GM12874 (cell line): ENCODE measurements around the gene LRRK1.

ENCODE experiments used
- TF ChIP-seq, protein P1 (sequence below): IDR thresholded peaks from 2 replicates; pipeline ENCODE4 v1.5.1; 2011; ENCODE audit warnings: low read depth, mild to moderate bottlenecking, control low read depth, low read length, moderate library complexity; ENCODE audit not compliant: insufficient read depth

The LRRK1 gene

DNA sequence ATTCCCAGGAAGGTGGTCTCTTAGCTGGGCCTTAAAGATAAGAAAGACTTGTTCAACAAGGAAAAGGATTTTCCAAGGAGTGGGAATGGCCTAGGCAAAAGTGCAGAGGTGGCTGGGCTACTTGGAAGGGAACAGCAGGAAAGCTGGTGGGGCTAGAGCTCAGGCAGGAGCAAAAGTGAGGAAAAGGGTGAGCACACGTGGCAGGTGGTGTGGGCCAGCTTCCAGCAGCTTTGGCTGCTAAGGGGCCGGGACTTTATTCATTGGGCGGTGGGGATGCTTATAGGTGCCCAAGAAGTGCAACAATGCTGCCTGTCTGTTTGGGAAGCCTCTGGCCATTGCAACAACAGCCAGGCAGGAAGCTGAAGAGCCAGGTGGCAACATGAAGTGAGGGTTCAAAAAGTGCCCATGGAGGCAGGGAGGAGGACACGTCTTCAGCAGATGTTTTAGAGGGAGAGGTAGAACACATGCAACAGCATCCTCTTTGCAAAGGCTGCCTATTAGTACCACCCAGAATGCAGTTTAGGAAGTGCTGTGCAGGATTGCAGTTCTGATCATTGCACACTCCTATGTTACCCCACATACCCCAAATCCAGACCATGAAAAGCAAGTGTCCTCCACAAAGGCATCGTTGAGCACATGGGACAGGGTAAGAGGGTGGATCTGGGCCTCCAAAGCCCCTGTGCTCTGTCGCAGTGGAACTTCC is 25.7 kb upstream of the LRRK1 start:
- TF ChIP-seq, protein P1, sequence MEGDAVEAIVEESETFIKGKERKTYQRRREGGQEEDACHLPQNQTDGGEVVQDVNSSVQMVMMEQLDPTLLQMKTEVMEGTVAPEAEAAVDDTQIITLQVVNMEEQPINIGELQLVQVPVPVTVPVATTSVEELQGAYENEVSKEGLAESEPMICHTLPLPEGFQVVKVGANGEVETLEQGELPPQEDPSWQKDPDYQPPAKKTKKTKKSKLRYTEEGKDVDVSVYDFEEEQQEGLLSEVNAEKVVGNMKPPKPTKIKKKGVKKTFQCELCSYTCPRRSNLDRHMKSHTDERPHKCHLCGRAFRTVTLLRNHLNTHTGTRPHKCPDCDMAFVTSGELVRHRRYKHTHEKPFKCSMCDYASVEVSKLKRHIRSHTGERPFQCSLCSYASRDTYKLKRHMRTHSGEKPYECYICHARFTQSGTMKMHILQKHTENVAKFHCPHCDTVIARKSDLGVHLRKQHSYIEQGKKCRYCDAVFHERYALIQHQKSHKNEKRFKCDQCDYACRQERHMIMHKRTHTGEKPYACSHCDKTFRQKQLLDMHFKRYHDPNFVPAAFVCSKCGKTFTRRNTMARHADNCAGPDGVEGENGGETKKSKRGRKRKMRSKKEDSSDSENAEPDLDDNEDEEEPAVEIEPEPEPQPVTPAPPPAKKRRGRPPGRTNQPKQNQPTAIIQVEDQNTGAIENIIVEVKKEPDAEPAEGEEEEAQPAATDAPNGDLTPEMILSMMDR = no peak

DNA sequence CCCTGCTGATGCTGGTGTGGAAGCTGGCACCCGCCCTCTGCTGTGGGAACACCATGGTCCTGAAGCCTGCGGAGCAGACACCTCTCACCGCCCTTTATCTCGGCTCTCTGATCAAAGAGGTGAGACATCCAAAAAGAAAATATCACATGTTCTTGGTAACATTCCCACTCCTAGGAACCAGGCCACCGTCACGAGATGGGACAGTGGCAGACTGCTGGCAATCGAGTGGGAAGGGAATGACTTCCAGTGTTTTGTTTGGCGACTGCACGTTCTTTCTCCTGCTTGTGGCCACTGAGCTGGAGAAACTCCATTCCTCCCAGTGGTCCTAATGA is 25.2 kb upstream of the LRRK1 start:
- TF ChIP-seq, protein P1 = no peak

DNA sequence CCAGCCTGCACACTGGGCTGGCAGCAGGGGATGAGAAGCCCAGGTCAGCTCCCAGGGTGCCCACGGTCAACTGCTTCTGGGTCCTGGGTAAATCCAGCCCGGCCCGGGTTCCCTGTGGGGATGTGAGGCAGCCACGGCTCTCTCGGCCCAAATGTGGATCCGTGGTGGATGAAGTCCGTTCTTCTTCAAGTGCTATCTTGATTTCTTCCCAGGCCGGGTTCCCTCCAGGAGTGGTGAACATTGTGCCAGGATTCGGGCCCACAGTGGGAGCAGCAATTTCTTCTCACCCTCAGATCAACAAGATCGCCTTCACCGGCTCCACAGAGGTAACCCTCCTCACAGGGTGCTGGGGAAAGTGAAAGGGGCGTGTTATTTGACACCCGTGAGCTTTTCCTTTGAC is 23.4 kb upstream of the LRRK1 start:
- TF ChIP-seq, protein P1 = no peak

DNA sequence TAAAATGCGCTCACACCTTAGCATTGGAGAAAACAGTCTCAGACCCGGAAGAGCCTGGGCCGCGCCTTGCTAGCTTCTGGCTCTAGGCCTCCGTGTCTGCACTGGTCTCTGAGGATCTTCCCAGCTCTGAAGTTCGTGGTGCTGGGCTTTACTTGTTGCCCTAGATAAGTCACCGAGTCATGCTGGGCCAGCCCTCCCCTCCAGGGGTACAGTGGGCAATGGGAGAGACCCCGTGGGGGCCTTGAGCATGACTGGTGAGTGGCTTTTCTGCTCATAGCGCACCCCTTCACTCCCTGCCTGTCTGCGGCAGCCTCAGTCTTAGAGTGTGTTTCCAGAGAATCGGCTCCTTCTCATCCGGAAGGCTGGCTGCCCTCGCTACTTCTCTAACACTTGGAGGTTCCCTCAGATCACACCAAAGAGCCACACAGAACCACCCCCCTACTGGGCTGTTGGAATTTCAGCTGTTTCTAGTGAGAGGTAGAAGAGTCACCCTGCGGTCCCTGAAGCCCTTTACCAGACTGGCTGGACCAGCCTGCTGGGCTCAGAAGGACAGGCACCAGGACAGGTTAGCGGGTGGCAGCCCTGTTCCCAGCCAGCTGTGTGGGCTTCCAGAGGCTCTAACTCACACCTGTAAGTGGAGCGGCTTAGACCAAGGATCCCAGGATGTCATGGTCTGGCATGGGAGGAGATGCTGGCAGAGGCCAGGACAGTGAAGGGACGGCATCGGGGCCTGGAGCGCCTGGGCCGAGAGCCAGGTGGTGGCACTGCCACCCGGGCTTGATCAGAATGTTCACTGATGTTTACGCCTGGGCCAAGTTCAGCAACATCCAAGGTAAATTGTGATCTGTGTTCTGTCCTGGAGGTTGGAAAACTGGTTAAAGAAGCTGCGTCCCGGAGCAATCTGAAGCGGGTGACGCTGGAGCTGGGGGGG is 21.7 kb upstream of the LRRK1 start:
- TF ChIP-seq, protein P1 = no peak

DNA sequence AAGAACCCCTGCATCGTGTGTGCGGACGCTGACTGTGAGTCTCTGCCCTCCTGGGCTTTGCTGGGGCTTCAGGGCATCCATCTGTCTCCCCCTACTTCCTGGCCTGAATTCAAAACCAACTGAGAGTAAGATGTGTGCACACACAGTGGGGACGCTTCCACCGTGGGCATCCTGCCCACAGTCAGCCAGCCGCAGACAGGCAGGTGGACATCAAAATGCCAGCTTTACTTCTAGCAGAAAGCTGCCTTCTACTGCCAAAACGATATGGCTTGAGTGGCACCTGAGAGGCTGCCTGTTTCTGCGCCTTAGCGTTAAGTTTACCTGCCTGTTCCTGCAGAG is 21.0 kb upstream of the LRRK1 start:
- TF ChIP-seq, protein P1 = no peak

DNA sequence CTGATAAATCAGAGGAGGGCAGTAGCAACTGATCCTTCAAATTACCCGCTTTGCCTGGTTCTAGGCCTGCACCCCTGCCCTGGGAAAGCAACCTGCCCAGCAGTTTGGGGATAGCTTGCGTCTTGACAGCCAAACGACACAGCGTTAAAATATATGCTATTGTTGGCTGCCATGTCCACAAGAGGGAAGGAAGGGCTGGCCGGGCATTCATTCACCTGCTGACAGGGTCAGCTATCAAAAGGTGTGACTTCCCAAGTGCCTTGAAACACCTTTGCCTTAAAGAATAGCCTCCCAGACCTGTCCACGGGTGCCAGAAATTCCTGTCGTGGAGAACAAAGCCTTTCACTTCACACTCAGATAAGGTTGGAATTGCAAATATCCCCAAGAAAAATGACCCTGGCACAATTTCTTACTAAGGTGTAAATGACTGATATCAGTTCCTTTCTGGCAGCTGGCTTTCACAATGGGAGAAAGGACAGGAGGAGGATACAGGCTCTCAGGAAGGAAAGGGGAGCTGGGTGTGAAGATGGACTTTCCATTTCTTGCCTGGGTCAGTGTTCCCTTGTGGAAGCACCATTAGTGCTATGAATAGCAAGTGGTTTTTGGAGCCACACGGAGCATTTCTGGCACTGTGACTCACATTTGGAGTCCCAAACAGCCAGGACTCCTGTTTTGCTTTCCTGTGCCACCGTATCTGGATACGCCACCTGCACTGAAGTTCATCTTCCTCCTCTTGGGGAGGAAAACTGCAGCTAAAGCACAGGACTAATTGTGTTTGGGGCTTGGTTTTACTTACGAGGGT is 20.3 kb upstream of the LRRK1 start:
- TF ChIP-seq, protein P1 = no peak

DNA sequence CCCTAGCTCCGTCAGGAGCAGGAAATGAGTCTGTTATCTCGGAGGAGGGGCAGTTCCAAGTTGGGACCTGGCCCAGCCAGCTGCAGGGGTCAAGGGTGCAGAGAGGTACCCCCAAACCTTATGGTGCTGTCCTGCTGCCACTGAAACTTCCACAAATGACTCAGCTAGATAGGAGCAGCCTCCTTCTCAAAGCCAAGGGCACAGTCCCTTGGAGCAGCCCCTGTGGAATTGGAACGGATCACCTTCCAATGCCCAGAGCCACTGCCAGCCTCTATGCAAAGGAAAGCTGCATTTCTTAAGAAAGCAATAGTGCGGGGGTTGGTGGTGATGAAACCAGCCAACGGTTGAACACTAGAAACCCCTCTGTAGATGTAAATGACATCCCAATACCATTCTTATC is 19.6 kb upstream of the LRRK1 start:
- TF ChIP-seq, protein P1 = no peak
